Amniotic epithelial cell (primary cell): ENCODE measurements around the gene SMIM14.

Source experiments
- DNase-seq: peaks from one replicate; pipeline ENCODE4 v3.0.0-alpha.2; 2010; ENCODE audit warnings: low read depth

Gene SMIM14

DNA sequence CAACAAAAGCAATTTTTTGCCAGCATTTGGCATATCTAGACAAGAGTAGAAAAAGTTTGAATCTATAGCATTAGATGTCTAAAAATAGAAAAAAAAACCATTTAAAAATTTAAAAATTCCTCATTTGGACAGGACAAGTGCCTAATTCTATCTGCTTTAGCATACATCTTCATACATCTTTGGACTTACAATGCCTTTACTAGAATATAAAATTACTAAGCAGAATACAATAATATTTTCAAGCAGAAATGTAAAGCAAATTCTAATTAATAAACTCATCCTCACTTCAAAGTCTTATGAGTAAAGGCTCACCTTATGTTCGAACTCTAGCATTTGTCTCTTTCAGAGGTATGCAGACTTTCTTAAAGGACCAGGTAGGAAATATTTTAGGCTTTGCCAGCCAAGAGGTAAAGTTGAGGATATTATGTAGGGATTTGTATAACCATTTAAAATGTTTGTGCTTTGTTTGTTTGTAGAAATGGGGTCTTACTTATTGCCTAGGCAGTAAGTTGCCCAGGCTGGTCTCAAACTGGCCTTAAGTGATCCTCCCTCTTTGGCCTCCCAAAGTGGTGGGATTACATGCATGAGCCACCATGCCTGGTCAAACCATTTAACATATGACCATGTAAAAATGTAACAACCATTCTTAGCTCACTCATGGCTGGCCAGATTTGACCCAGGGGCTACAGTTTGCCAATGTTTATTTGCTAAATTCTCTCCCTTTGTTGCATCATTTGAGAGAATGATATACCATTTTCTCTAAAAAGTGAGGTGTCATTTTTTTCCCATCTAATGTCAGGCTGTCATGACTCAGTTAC lies 140.5 kb downstream of the SMIM14 start:
- no peak for DNase-seq
